SU-DHL-6 (cell line): Measurements from ENCODE around the gene AATF.

Experiments
- H2AFZ ChIP-seq: fragments of 200-600 bp; sonication (generic); 2 replicates; pipeline ENCODE4 v1.6.1; 2014; ENCODE audit warnings: low read depth, mild to moderate bottlenecking, moderate library complexity, mixed read lengths, antibody characterized with exemption, low read length; ENCODE audit not compliant: severe bottlenecking
- H3F3A ChIP-seq: fragments of 200-600 bp; shearing (Covaris generic); 2 replicates; pipeline ENCODE4 v1.6.0; 2016; ENCODE audit warnings: antibody characterized with exemption, mild to moderate bottlenecking; ENCODE audit not compliant: insufficient read depth
- H3K27ac ChIP-seq: fragments of 200-600 bp; sonication (generic); 2 replicates; pipeline ENCODE4 v1.5.1; 2016; ENCODE audit warnings: low read depth, mild to moderate bottlenecking, low read length, moderate library complexity, mixed read lengths
- H3K27me3 ChIP-seq: fragments of 200-600 bp; sonication (generic), shearing (Covaris generic); 2 replicates; pipeline ENCODE4 v1.6.0; 2014; ENCODE audit warnings: mild to moderate bottlenecking, low read length
- H3K36me3 ChIP-seq: fragments of 200-600 bp; sonication (generic); 2 replicates; pipeline ENCODE4 v1.6.1; 2014; ENCODE audit warnings: mild to moderate bottlenecking, low read length, mixed read lengths
- H3K4me2 ChIP-seq: fragments of 300-600, 200-600 bp; shearing (Covaris generic), sonication (generic); 2 replicates; pipeline ENCODE4 v1.6.0; 2014; ENCODE audit warnings: low read length, low read depth, mild to moderate bottlenecking; ENCODE audit not compliant: poor library complexity, severe bottlenecking
- H3K4me3 ChIP-seq: fragments of 200-600 bp; sonication (generic); 2 replicates; pipeline ENCODE4 v1.5.1; 2014; ENCODE audit warnings: antibody characterized with exemption, low read length, mild to moderate bottlenecking, mixed read lengths; ENCODE audit not compliant: insufficient read depth, poor library complexity, severe bottlenecking
- H3K79me2 ChIP-seq: fragments of 200-600 bp; sonication (generic); 2 replicates; pipeline ENCODE4 v1.6.1; 2014; ENCODE audit warnings: mild to moderate bottlenecking, low read length, moderate library complexity; ENCODE audit not compliant: insufficient read depth
- H3K9ac ChIP-seq: fragments of 200-600 bp; sonication (generic); 2 replicates; pipeline ENCODE4 v1.7.0; 2014; ENCODE audit warnings: mild to moderate bottlenecking, low read length
- H3K9me2 ChIP-seq: fragments of 200-600 bp; sonication (generic); replicated peaks from 2 replicates; pipeline ENCODE4 v1.6.1; 2014; ENCODE audit warnings: low read length; ENCODE audit not compliant: insufficient read depth
- H3K9me3 ChIP-seq: fragments of 200-600 bp; sonication (generic); 2 replicates; pipeline ENCODE4 v1.6.1; 2014; ENCODE audit warnings: low read length, mixed read lengths; ENCODE audit not compliant: insufficient read depth
- H4K20me1 ChIP-seq: fragments of 200-600 bp; sonication (generic); 2 replicates; pipeline ENCODE4 v1.6.1; 2014; ENCODE audit warnings: low read depth, mild to moderate bottlenecking, antibody characterized with exemption, low read length, moderate library complexity, mixed read lengths
- EZH2phosphoT487 ChIP-seq: fragments of 200-600 bp; sonication (generic), shearing (Covaris generic); conservative IDR thresholded peaks from 2 replicates; pipeline ENCODE4 v1.6.1; 2018; ENCODE audit warnings: mild to moderate bottlenecking, antibody characterized with exemption, low read length, moderate library complexity, mixed read lengths
- TF ChIP-seq, protein P1 (sequence below): fragments of 200-600 bp; sonication (generic); IDR thresholded peaks from one replicate; pipeline ENCODE4 v1.5.1; 2017; ENCODE audit warnings: antibody characterized with exemption, mild to moderate bottlenecking, low read length, moderate library complexity; ENCODE audit not compliant: insufficient read depth, poor library complexity, severe bottlenecking

Gene AATF

DNA sequence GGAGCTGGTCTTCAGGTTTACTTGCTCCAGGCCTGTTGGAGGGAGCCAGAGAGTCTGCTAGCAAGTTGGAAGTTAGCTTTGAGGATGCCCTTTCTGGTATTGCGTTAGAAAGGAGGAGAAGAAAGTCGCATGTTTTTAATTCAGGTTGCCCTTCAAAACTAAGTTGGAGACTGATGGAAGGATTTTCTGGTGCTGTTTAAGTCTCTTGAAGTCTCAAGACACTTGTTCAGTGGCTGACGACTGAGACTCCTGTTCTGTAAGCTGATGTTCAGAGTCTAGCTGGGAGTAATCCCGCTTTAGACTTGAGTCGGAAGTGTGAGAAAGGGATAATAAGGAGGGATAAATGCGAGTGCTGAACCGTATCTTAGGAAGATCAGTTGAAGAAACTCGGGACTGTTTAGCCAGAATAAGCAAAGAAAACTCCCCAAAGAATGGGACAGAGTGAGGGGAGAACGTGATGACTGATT, 740 bp downstream of the AATF start:
- Histone ChIP-seq H4K20me1 (peaks cover 3% of the 10 kb centered on the region; the same call in 1 of the 2 replicates), H3K27ac (peak overlapping the region; percentile 62), H3K79me2 (peaks cover 40% of the 10 kb centered on the region), H3F3A (no peaks in the 10 kb centered on the region), H3K4me3 (peak overlapping the region; percentile 61), H3K36me3 (peaks cover 14% of the 10 kb centered on the region; the same call in 1 of the 2 replicates), H3K9me3 (no peaks in the 10 kb centered on the region), H3K9me2 (no peaks in the 10 kb centered on the region), H3K4me2 (peak overlapping the region; percentile 87), H3K27me3 (no peaks in the 10 kb centered on the region), H2AFZ (peak overlapping the region; percentile 13), H3K9ac (peak overlapping the region; percentile 75)
- no peak for TF ChIP-seq EZH2phosphoT487
- TF ChIP-seq, protein P1, sequence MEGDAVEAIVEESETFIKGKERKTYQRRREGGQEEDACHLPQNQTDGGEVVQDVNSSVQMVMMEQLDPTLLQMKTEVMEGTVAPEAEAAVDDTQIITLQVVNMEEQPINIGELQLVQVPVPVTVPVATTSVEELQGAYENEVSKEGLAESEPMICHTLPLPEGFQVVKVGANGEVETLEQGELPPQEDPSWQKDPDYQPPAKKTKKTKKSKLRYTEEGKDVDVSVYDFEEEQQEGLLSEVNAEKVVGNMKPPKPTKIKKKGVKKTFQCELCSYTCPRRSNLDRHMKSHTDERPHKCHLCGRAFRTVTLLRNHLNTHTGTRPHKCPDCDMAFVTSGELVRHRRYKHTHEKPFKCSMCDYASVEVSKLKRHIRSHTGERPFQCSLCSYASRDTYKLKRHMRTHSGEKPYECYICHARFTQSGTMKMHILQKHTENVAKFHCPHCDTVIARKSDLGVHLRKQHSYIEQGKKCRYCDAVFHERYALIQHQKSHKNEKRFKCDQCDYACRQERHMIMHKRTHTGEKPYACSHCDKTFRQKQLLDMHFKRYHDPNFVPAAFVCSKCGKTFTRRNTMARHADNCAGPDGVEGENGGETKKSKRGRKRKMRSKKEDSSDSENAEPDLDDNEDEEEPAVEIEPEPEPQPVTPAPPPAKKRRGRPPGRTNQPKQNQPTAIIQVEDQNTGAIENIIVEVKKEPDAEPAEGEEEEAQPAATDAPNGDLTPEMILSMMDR = no peak

DNA sequence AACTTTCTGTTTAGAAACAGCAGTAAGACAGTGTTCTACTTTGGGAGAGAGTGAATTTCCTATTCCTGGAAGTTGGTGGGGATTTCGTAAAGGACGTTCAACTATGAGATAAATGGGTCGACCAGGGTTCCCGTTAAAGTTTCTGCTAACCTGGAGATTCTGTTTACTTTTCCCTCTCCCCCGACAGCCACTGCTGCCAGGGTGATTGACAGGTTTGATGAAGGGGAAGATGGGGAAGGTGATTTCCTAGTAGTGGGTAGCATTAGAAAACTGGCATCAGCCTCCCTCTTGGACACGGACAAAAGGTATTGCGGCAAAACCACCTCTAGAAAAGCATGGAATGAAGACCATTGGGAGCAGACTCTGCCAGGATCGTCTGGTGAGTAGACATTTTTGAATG, 1.3 kb downstream of the AATF start:
- H3K9me3 ChIP-seq = no peaks in the 10 kb centered on the region
- H3F3A ChIP-seq = no peaks in the 10 kb centered on the region
- peak overlapping the region; percentile 75 for H3K9ac ChIP-seq
- no peak overlapping the region for H2AFZ ChIP-seq
- H3K27ac ChIP-seq = no peak overlapping the region
- H3K9me2 ChIP-seq = no peaks in the 10 kb centered on the region
- H3K4me2 ChIP-seq = peak overlapping the region; percentile 87
- no peaks in the 10 kb centered on the region for H3K27me3 ChIP-seq
- H4K20me1 ChIP-seq = peaks cover 3% of the 10 kb centered on the region; the same call in 1 of the 2 replicates
- peak overlapping the region; percentile 61 for H3K4me3 ChIP-seq
- H3K79me2 ChIP-seq = peaks cover 42% of the 10 kb centered on the region
- TF ChIP-seq, protein P1 = no peak
- no peak for TF ChIP-seq EZH2phosphoT487
- H3K36me3 ChIP-seq = peaks cover 16% of the 10 kb centered on the region; the same call in 1 of the 2 replicates

DNA sequence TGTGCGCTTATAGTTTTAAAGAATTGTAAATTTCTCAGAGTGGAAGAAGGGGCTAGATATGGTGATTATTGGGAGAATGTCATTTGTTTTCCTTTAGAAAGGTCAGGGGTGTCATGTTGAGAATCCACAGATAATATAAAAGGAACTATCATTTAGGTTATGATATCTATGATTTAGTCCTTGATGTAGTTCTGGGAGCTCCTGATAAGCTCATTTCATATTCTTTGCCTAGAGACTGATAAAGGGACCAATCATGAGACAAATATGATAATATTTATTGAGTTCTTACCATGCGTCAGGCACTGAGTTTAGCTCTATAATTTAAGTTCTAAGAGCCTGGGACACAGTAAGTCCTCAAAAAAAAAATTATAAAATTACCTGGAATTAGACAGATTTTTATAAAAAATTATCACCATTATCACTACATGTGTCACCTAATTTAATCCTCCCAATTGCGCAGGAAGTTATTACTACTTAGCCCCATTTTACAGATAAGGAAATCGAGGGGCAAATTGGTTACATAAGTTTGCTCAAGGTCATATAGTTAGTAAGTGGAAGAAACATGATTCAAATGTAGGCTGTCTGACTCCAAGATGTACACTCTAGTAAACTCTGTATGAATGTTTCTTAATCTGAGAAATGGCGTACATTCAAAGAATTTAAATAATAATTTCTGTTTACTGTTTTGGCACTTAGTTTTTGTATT, 2.5 kb downstream of the AATF start:
- Histone ChIP-seq H3F3A (no peaks in the 10 kb centered on the region), H3K4me3 (no peak overlapping the region), H3K9me2 (no peaks in the 10 kb centered on the region), H3K9ac (no peak overlapping the region), H3K36me3 (peaks cover 21% of the 10 kb centered on the region; the same call in 1 of the 2 replicates), H3K27me3 (no peaks in the 10 kb centered on the region), H3K4me2 (peak overlapping the region; percentile 87), H2AFZ (no peak overlapping the region), H3K9me3 (no peaks in the 10 kb centered on the region), H3K27ac (no peak overlapping the region), H3K79me2 (peaks cover 47% of the 10 kb centered on the region), H4K20me1 (peaks cover 3% of the 10 kb centered on the region; the same call in 1 of the 2 replicates)
- TF ChIP-seq EZH2phosphoT487 = no peak
- TF ChIP-seq, protein P1 = no peak
